GM12891 (cell line): ENCODE measurements around the gene LRRC74B.
A peak's percentile ranks its signal among the peaks of the same experiment; 100 is the strongest.

Source experiments
- DNase-seq: peaks from one replicate; pipeline ENCODE4 v3.0.0; 2011; ENCODE audit warnings: low spot score; ENCODE audit not compliant: insufficient read length
- FAIRE-seq: peaks from 2 replicates; lab custom pipeline; 2011; peaks lifted over from hg19 to GRCh38; lab: Jason Lieb, UNC
- PAX5 ChIP-seq: IDR thresholded peaks from 2 replicates; pipeline ENCODE4 v1.6.1; 2011; ENCODE audit warnings: low read length, moderate library complexity, mild to moderate bottlenecking; ENCODE audit not compliant: insufficient read depth, severe bottlenecking
- POLR2A ChIP-seq: IDR thresholded peaks from 2 replicates; pipeline ENCODE4 v1.6.1; 2011; ENCODE audit warnings: low read depth, low read length, control low read depth
- POLR2AphosphoS5 ChIP-seq: IDR thresholded peaks from 2 replicates; pipeline ENCODE4 v1.6.1; 2011; ENCODE audit warnings: low read depth, low read length, control low read depth
- POU2F2 ChIP-seq: IDR thresholded peaks from 2 replicates; pipeline ENCODE4 v1.6.1; 2011; ENCODE audit warnings: low read depth, mild to moderate bottlenecking, control low read depth, low read length, moderate library complexity
- SPI1 ChIP-seq: IDR thresholded peaks from 2 replicates; pipeline ENCODE4 v1.6.1; 2011; ENCODE audit warnings: low read depth, low read length, control low read depth
- TAF1 ChIP-seq: IDR thresholded peaks from 2 replicates; pipeline ENCODE4 v1.6.1; 2011; ENCODE audit warnings: low read depth, low read length, control low read depth

Gene LRRC74B

GRCh38 chr22:21025266-21025665 lies 20.5 kb upstream of the LRRC74B start:
- TF ChIP-seq POLR2A (no peak), POU2F2 (no peak), SPI1 (no peak), TAF1 (no peak), POLR2AphosphoS5 (no peak), PAX5 (no peak)
- DNase-seq (no peak), FAIRE-seq (peak; percentile 38)

GRCh38 chr22:21025763-21026755 lies 19.7 kb upstream of the LRRC74B start:
- FAIRE-seq (no peak), DNase-seq (no peak)
- TF ChIP-seq POU2F2 (no peak), POLR2AphosphoS5 (no peak), PAX5 (no peak), SPI1 (no peak), TAF1 (no peak), POLR2A (no peak)

GRCh38 chr22:21026783-21027692 lies 18.7 kb upstream of the LRRC74B start:
- FAIRE-seq (no peak), DNase-seq (no peak)
- TF ChIP-seq SPI1 (no peak), TAF1 (no peak), POLR2AphosphoS5 (no peak), POU2F2 (no peak), POLR2A (no peak), PAX5 (no peak)

GRCh38 chr22:21028277-21029251 lies 17.2 kb upstream of the LRRC74B start:
- TF ChIP-seq TAF1 (no peak), POLR2AphosphoS5 (no peak), SPI1 (no peak), POU2F2 (no peak), POLR2A (no peak), PAX5 (no peak)
- DNase-seq (no peak), FAIRE-seq (no peak)

GRCh38 chr22:21029486-21030025 lies 16.2 kb upstream of the LRRC74B start:
- TF ChIP-seq POU2F2, result no peak
- no peak for TF ChIP-seq SPI1
- TF ChIP-seq POLR2AphosphoS5, result no peak
- TF ChIP-seq TAF1, result no peak
- no peak for TF ChIP-seq POLR2A
- TF ChIP-seq PAX5, result no peak
- FAIRE-seq, result no peak
- DNase-seq, result no peak

- TF ChIP-seq SPI1, result no peak
- no peak for TF ChIP-seq POLR2AphosphoS5
- TF ChIP-seq TAF1, result no peak
- FAIRE-seq, result no peak
- DNase-seq, result no peak
Measured at GRCh38 chr22:21030032-21030431, 15.7 kb upstream of the LRRC74B start.

GRCh38 chr22:21030621-21031544 lies 14.9 kb upstream of the LRRC74B start:
- FAIRE-seq (no peak), DNase-seq (no peak)
- no peak for TF ChIP-seq SPI1

GRCh38 chr22:21031545-21032036 lies 14.2 kb upstream of the LRRC74B start:
- FAIRE-seq, result no peak
- DNase-seq, result no peak
- TF ChIP-seq PAX5, result no peak
- TF ChIP-seq TAF1, result no peak
- TF ChIP-seq SPI1, result no peak
- no peak for TF ChIP-seq POU2F2
